ENCODE measurements around the gene COX6B2.

GRCh38 chr19:55353356-55353802 lies 1.1 kb downstream of the COX6B2 start:
- no peak for TF ChIP-seq ZBTB43 (CRISPR knock-in tag; conservative IDR thresholded peaks at IDR 0.05)
- no peak for TF ChIP-seq FOXO1 (CRISPR knock-in tag; IDR thresholded peaks at IDR 0.05)
- no peak for TF ChIP-seq ATM (IDR thresholded peaks at IDR 0.05; ENCODE audit: borderline replicate concordance)
- TF ChIP-seq CTCF (CRISPR knock-in tag; IDR thresholded peaks at IDR 0.05) = no peak
- TF ChIP-seq ZSCAN30 (CRISPR knock-in tag; IDR thresholded peaks at IDR 0.05) = no peak
- no peak for TF ChIP-seq EP300 (IDR thresholded peaks at IDR 0.05; ENCODE audit: low read depth in 2 of 2, low read length in 2 of 2)
- TF ChIP-seq EP300 (CRISPR knock-in tag; IDR thresholded peaks at IDR 0.05; ENCODE audit: borderline replicate concordance) = no peak
- no peak for TF ChIP-seq BRCA1 (CRISPR knock-in tag; IDR thresholded peaks at IDR 0.05)
- TF ChIP-seq JUND (CRISPR knock-in tag; IDR thresholded peaks at IDR 0.05) = no peak

All from HepG2 (cell line).